Measurements from ENCODE around the gene ZNF627.
"Not testable (repeated sequence)": the region's sequence is repeated elsewhere in the genome, so short reads cannot be mapped to it uniquely, and the experiment has no call there.

Gene ZNF627

GRCh38 chr19:11576227-11576626 is 21.1 kb upstream of the ZNF627 start:
- no peak for DNase-seq

GRCh38 chr19:11577451-11578257 is 19.6 kb upstream of the ZNF627 start, which contains the start of gene ACP5:
Gene ACP5, minus strand, starts transcription at chr19:11577645. Its CDS starts 328 bp downstream, at chr19:11577317.
- DNase-seq, result no peak

DNA sequence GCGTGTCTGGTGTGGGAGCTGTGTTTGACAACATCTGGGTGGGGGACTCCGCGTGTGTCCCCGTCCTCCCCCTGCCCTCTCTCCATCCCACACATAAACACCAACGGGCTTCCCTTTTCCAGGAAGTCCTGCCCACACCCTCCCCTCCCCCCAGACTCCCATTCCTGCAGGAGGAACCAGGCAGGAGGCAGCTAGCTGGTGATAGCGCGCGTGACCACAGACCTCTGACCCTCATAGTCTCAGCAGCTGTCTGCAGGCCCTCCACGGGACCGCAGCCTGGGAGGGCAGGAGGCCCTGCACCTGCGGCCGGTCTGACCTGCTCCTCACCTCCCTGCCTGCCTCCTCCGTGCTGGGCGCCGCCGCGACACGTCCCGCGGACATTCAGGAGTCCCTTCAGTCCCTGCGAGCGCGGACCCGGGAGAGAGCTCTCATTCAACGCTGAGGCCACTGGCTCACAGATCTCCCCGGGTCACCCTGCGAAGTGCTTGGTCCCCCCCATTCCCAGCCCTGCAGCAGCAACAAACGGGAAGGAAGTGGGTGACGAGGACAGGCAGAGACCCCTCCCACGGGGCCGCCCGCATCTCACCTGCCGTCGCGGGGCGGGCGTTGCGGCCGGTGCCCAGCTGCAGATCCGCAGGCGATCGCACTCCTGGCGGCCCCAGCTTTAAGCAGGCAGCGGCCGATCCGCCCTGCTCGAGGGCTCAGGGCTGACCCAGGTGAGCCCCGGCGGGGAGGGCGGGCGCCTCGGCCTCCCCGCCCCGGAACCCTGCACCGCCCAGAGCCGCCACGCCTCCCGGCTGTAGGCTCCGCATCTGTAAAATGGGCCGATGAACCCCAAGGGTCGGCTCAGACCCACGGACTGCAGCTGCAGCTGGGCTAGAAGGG is 18.8 kb upstream of the ZNF627 start:
- DNase-seq, result peak in 2 of 4 experiments; percentile 17 to 30

DNA sequence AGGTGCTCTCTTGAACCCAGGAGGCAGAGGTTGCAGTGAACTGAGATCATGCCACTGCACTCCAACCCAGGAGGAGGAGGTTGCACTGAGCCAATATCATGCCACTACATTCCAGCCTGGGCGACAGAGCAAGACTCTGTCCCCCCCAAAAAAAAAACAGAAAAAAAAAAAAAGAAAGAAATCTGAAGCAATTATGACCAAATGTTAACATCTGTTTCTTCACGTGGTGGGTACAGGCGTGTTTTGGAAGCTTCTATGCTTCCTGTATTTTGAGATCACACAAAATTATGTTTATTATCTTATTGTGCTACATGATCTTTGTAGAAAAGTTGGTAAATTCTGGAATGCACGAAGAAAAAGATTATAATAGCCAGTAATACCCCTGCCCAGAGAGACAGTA is 17.2 kb upstream of the ZNF627 start:
- no peak for DNase-seq

DNA sequence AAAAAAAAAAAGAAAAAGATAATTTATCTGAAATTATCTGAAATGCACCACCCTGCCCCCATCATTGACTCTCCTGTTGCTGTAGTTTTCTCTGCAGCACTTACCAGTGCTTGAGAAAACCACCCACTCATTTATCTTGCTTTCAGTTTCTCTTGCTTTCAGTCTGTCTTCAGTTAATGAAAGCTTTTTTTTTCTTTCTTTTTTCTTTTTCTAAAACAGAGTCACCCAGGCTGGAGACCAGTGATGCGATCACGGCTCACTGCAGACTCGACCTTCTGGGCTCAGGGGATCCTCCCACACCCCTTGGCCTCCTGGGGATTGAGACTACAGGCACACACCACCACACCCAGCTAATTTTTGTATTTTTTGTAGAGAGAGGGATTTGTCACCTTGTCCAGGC is 15.5 kb upstream of the ZNF627 start:
- DNase-seq, result peak in 1 of 4 experiments; percentile 9

DNA sequence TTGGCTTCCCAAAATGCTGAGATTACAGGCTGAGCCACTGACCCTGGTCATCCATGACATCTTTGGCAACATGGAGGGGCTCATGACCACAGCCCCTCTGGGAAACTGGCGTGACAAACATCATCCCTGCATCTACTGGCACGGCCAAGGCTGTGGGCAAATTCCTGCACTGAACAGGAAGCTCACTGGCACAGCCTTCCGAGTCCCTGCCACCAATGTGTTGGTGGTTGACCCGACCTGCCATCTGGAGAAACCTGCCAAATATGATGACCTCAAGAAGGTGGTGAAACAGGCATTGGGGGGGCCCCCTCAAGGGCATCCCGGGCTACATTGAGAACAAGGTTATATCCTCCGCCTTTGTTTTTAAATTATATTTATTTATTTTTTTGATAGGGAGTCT is 11.0 kb upstream of the ZNF627 start:
- no peak for DNase-seq

GRCh38 chr19:11587302-11587974 is 9.8 kb upstream of the ZNF627 start:
- peak; percentile 36 to 70 (median 66) for DNase-seq

- no peak for DNase-seq
Observed at GRCh38 chr19:11587975-11588631, 9.2 kb upstream of the ZNF627 start.

- DNase-seq, result no peak
Observed at GRCh38 chr19:11594084-11594483, 3.2 kb upstream of the ZNF627 start.

GRCh38 chr19:11596156-11596555 is 1.1 kb upstream of the ZNF627 start:
- no peak for DNase-seq

DNA sequence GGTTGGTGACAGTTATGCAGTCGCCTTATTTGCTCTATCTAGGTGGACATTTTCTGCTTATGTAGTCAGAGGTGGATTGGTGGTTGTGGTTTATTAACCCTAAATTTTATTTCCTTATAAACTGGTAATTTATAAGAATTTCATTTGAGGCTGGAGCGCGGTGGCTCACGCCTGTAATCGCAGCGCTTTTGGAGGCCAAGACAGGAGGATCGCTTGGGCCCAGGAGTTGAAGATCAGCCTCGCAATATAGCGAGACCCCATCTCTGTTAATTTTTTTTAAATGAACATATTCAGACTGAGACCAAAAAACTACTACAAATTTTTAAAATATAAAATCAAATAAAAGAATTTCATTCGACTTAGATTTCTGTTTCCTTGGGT is 810 bp downstream of the ZNF627 start:
- DNase-seq, result no peak

DNA sequence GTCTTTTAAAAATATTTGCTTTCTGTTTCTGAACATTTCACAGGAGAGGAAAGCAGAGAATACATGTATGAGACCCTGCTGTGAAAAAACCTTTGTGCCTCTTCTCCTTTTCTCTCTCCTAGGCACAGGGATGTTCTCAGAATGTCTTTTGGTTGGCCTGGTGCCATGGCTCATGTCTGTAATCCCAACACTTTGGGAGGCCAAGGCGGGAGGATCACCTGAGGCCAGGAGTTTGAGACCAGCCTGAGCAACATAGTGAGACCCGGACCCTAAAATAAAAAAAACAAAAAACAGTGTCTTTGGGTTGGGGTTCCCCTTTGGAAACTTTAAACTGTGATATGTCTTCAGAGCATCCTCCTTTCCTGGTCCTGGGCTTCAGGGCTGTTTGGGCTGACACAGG is 1.5 kb downstream of the ZNF627 start:
- no peak for DNase-seq

- DNase-seq, result not testable (repeated sequence)
Observed at GRCh38 chr19:11599704-11600103, 2.4 kb downstream of the ZNF627 start.

DNA sequence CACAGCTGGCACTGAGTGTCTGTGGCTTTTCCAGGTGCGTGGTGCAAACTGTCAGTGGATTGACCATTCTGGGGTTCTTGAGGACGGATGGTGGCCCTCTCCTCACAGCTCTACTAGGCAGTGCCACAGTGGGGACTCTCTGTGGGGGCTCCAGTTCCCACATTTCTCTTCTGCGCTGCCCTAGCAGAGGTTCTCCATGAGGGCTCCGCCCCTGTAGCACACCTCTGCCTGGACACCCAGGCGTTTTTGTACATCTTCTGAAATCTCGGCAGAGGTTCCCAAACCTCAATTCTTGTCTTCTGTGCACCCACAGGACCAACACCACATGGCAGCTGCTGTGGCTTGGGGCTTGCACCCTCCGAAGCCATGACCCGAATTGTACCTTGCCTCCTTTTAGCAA is 9.2 kb downstream of the ZNF627 start:
- no peak for DNase-seq

GRCh38 chr19:11611730-11612129 is 14.4 kb downstream of the ZNF627 start:
- no peak for DNase-seq

DNA sequence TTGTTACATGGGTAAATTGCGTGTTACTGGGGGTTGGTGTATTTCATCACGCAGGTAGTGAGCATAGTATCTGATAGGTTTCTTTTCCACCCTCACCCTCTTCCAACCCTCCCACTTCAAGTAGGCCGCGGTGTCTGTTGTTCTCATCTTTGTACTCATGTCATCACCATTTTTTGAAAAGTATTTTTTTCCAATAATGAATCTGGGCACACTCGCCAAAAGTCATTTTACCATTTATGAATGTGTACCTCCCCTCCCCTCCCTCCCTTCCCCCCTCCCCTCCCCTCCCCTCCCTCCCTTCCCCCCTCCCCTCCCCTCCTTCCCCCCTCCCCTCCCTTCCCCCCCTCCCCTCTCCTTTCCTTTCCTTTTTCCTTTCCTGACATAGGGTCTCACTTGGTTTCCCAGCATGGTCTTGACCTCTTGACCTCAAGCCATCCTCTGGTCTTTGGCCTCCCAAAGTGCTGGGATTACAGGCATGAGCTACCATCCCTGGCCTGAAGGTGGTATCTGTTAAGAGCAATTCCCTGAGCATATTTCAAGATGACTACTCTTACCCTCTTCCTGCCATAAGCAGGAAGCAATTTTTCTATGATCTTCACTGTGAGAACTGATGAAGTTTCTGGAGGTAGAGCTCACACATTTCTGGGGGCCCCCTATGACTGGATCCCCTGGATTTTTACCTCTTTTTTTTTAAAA is 15.7 kb downstream of the ZNF627 start:
- DNase-seq, result no peak

- no peak for DNase-seq
Observed at GRCh38 chr19:11617180-11618062, 20.1 kb downstream of the ZNF627 start.

DNA sequence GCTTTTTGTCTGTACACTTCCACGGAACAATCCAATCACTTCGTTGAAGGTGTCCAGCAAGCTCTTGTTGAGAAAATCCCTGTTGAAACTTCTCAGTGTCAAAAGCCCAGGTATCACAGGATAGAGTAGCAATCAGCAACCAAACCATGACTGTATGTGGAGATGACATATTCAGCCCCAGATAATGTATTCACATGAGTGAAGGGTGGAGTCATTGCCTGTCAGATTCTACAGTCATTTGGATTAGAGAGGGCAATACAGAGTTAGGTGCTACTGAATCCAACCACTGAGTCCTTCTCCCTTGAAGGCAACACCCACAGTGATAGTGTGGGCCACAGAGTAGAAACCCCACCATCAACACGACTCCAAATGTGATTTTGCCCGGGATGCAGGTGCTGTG is 23.3 kb downstream of the ZNF627 start:
- no peak for DNase-seq

DNA sequence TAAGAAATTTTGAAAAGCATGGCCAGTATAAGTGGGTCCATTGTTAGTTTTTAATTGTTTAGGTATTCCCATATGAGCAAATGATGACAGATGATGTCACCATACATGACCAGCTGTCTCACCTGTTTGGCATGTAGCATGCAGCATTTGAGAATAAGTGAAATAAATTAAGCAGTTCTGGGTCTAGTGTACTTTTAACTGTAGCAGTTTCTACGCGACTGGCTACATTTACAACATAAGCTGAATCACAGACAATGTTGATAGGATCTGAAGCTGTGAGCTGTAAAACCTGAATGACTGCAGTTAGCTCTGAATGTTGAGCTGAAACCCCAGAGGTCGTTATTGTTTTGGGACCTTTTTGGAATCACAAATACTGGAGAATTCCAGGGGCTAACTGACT is 25.1 kb downstream of the ZNF627 start:
- DNase-seq, result not testable (repeated sequence)

GRCh38 chr19:11624069-11624463 is 26.8 kb downstream of the ZNF627 start:
- no peak for DNase-seq

- no peak for DNase-seq
Observed at GRCh38 chr19:11626252-11626651, 29.0 kb downstream of the ZNF627 start.
